OCI-M2 (cell line): ENCODE data around the gene SPDYE18.
"Not testable (repeated sequence)": the region's sequence is repeated elsewhere in the genome, so short reads cannot be mapped to it uniquely, and the experiment has no call there.

ENCODE experiments used
- DNase-seq: peaks from one replicate; lab custom pipeline; 2025; ENCODE audit not compliant: unreplicated experiment; lab: John Stamatoyannopoulos, UW

SPDYE18 gene, protein sequence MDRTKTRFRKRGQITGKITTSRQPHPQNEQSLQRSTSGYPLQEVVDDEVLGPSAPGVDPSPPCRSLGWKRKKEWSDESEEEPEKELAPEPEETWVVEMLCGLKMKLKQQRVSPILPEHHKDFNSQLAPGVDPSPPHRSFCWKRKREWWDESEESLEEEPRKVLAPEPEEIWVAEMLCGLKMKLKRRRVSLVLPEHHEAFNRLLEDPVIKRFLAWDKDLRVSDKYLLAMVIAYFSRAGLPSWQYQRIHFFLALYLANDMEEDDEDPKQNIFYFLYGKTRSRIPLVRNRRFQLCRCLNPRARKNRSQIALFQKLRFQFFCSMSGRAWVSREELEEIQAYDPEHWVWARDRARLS

DNA sequence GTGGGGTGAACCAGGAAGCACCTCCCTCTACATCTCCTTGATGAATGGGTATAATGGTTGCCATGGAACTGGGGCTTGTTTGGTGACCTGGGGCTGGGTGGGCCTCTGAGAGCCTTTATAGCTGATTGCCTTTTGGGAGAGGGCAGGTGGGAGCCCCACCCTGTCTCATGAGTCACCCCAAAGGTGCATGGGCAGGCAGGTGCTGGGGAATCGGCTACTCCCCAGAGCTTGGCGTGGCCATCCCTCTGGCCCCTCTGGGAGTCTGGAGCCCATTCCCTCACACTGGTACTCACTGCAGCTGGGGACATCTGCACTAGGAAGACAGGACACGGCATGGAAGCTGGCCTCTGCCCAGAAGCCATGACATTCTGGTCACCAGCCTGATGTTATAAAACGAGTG is at the start of gene SPDYE18:
Gene SPDYE18 (minus strand): TSS at position 2 of the 400 bp plus-strand sequence. CDS start 2,046 bp downstream, outside the sequence.
- DNase-seq = not testable (repeated sequence)

DNA sequence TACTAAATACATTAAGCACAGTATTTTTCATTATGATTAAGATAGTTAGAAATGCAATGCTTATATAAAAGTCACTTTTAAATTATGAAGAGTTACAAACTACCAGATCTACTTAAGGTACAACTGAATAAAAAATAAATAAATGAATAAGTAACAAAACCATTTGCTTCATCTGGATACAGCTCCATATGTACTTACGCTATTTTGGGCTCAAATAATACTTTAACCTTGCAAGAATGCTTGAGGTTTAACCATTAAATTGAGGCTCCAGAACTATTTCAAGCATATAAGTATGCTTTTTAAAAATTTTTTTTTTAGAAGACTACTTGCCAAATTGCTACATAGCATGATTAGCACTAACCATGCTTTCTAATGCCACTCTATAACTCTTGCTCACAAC is 46.0 kb upstream of the SPDYE18 start:
- DNase-seq = not testable (repeated sequence)

DNA sequence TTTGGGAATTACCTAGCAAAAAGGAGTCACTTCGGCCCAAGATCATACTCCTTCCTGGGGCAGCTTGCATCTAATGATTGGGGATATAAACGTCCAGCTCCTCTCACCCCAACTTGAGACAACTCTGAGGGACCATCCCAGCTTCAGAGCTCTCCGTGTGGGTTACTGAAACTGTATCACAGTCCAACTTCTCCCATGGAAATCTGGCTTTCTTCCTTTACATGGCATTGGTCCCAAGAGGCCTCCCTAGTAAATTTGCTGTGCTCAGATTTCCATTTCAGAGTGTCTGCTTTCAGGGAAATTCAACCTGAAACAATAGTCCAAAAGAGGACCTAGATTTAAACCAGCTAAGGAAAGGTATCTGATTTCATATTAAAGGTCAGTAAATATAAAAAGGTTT is 45.3 kb upstream of the SPDYE18 start:
- not testable (repeated sequence) for DNase-seq

DNA sequence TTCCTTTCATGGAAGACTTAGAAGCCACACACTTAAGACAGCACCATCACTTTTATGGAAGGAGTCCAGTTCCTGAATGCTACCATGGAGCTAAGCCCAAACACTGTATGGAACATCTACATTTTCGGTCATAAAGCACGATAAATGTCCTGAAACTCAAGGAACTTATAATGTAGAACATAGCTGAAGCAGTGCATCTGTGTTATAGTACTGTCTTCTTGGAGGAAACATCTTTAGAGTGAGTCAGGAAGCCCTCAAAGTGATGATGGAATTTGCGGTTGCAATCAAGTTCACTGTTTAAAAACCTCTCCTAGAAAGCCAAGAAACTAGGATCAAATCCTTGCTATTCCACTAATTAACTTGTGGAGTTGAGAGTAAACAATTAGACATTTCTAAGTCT is 43.5 kb upstream of the SPDYE18 start:
- not testable (repeated sequence) for DNase-seq

DNA sequence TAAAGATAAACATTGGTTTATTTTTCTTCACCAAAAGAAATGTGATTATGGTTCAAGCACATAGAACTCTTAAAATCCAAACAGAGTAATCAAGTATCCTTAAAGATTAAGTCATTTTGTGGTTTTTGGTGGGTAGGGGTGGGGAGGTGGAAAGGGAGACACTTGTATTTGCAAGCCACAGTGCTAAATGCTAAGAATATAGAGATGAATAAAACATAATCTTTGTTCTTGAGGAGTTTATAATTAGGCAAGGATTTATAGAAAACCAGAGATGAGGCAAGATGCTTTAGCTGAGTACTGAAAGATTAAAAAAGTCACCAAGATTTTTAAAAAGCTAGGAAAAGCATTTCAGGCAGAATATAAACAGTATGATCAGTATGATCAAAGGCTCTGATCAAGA is 40.3 kb upstream of the SPDYE18 start:
- DNase-seq = not testable (repeated sequence)

DNA sequence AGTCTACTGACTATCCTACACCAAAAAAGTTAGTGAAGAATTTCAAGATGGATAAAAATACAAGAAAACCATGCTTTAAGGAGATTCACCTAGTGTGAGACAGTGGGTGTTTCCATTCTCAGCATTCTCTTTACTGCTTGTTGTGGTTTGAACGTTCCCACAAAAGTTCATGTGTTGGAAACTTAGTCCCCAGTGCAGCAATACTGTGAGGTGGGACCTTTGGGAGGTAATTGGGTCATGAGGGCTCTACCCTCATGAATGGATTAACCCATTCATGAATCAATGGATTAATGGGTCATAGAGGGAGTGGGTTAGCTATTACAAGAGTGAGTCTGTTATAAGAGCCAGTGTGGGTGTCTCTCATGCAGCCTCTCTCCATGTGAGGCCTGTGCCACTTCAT is 38.8 kb upstream of the SPDYE18 start:
- DNase-seq = not testable (repeated sequence)

DNA sequence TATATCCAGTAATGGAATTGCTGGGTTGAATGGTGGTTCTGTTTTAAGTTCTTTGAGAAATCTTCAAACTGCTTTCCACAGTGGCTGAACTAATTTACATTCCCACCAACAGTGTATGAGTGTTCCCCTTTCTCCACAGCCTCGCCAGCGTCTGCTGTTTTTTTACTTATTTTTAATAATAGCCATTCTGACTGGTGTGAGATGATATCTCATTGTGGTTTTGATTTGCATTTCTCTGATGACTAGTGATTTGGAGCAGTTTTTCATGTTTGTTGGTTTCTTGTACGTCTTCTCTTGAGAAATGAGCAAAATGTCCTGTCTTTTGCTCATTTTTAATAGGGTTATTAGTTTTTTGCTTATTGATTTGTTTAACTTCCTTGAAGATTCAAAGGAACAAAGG is 38.1 kb upstream of the SPDYE18 start:
- not testable (repeated sequence) for DNase-seq

DNA sequence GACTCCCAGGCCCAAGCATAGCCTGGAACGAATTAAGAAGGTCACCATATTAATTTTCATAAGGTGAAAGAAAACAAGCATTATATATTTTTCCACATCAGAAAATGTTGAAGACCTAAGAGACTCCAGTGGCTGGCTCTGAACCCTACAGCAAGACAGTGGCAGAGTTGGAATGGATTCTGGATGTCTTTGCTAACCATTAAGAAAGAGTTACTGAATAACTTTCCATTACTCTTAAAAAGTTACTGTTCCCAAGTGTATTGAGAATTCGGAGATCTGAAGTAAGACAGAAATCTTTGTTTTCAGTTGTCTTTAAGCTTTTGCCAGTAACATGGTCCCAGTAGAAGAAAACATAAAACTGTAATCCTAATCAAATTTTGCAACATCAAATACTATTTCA is 29.9 kb upstream of the SPDYE18 start:
- DNase-seq = not testable (repeated sequence)

DNA sequence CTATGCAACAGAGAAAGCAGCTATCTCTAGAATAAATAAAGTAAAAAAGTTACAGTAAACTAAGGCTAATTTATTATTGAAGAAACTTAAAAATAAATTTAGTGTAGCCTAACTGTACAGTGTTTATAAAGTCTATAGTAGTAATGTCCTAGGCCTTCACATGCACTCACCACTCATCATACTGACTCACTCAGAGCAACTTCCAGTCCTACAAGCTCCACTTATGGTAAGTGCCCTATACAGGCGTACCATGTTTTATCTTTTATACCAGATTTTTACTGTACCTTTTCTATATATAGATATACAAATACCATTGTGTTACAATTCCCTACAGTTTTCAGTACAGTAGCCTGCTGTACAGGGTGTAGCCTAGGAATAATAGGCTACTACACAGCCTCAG is 19.8 kb upstream of the SPDYE18 start:
- not testable (repeated sequence) for DNase-seq

DNA sequence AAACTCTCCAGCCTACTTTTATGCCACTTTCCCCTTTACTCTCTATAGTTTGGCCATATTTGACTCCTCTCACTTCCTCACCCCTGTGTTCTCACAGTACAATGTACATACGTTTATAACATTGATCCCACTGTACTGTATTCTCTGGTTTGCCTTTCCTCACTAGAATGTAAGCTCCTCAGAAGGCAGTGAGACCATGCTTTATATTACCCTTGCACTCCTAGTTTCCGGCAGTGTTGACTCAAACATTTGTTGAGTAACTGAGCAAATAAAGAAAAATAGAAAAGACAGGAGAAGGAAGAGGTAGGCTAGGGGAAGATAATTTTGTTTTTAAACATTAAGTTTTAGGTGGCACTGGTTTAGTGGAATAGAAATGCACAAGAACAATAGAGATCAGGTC is 17.9 kb upstream of the SPDYE18 start:
- DNase-seq = not testable (repeated sequence)

DNA sequence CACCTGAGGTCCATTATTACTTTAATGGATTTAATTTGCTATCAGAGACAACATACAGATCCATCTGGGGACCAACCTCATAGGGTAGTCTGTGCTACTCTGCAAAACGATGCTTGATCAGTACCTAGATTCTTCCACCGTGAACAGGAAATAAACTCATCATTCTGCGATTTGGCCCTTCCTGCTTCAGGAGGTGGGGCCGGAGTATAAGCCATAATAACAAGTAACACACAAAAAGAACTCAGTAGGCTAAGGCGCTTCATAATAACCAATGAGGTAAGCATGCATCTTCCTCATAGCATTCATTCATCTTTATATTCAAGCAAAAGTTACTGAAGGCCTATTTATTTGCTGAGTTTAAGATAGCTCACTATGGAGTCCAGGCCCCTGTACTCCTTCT is 17.3 kb upstream of the SPDYE18 start:
- not testable (repeated sequence) for DNase-seq

DNA sequence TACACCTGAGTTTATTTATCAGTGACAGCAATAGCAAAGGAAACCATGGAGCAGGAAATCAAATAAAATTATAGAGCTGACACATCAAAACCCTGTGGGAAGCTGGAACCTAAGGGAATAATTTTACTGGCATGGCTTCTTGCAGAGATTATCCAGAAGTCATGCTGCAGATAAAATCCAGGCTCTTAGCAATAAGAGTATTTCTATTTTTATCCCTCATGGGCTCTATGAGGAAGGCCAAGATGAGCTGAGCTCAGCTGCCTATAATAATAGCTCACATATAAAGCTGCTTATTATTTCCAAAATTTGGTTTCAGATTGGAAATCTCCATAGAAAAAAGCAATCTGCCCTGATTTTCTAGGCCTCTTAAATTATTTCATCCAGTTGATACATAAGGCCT is 16.8 kb upstream of the SPDYE18 start:
- not testable (repeated sequence) for DNase-seq

DNA sequence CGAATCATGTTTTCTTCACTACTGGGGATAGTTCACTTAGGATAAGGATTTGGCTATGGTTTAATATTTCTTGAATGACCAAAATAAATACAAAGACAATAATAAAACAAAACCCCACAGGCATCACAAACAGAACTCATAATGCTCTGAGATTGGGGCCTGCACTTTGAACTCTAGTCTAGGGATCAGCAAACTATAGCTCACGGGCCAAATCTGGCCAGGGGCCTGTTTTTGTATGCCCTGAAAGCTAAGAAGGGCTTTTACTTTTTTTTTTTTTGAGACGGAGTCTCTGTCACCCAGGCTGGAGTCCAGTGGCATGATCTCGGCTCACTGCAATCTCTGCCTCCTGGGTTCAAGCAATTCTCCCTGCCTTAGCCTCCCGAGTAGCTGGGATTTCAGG is 14.7 kb upstream of the SPDYE18 start:
- DNase-seq = not testable (repeated sequence)

DNA sequence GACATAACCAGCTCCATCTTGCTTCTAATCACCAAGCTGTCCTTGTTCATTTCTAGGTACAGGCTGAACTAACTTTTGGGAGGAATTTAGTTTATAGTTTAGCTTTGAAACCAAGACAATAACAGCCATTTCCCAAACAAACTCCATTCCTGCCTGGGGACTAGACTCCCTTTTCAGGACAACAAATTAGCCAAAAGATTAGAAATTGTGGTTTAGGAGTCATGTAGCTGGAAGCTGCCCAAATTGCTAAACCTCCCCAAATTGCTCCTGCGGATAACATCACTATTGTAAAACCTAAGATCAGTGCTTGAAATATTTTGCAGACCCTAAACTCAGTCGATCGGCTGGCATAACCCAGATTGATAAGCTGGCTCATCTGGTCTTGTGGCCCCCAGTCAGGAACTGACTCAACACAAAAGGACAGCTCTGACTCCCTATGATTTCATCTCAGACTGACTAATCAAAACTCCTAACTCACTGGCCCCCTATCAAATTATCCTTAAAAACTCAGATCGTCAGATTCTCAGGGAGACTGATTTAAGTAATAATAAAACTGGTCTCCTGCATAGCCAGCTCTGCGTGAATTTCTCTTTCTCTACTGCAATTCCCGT is 12.5 kb upstream of the SPDYE18 start:
- not testable (repeated sequence) for DNase-seq

DNA sequence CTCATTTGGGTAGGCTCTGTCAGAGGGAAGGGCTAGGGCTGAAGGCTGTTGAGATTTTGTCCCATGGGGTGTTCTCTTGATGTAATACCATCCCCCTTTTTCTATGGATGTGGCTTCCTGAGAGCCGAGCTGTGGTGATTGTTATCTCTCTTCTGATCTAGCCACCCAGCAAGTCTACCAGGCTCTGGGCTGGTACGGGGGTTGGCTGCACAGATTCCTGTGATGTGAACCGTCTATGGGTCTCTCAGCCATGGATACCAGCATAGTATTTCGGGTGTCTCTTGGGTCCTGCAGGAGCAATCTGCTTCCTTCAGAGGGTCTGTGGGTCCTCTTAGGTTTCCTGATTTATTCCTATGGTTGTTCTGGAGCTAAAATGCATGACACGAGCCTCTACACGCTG is 8.8 kb upstream of the SPDYE18 start:
- not testable (repeated sequence) for DNase-seq

DNA sequence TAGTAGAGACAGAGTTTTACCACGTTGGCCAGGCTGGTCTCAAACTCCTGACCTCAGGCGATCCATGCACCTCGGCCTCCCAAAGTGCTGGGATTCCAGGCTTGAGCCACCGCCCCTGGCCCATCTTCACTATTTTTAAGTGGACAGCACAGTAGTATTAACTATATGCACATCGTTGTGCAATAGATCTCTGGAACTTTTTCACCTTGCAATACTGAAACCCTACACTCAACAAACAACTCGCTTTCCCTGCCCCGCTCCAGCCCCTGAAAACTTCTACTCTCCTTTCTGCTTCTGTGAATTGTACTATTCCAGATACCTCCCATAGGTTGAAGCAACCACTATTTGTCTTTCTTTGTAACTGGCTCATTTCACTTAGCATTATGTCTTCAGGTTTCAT is 3.5 kb upstream of the SPDYE18 start:
- DNase-seq = not testable (repeated sequence)

DNA sequence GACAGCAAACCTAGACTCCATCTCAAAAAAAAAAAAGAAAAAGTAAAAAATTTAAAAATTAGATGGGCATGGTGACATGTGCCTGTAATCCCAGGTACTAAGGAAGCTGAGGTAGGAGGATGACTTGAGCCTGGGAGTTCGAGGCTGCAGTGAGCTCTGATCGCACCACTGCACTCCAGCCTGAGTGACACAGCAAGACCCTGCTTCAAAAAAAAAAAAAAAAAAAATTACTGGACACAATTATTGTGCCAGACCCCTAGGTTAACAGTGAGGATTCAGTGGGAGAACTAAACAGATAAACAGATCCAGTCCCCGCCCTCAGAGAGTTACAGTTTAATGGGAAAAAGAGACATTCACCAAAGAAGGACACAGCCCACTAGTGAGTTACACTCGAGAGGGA is 1.4 kb upstream of the SPDYE18 start:
- not testable (repeated sequence) for DNase-seq

DNA sequence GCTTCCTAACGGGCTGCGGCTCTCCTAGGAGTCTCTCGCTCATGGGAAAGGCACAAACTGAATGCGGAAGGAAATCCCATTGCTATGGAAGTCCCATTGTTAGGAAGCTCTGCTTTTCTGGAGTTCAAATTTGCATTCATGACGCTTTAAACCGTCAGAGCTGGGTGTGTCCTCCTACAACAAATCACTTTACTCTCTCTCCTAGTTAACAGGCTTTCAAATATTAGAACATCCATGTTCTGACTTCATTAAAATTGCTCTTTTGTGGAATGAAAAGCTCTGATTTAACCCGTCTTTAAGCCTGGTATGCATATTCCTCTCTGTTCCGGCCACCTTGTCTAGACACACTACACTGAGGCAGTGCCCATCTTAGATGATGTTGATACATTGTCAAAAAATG is 30.1 kb downstream of the SPDYE18 start, which contains the start of gene SPDYE17:
Gene SPDYE17 (minus strand): TSS at position 101 of the 400 bp plus-strand sequence. CDS start 1,791 bp downstream, outside the sequence.
- not testable (repeated sequence) for DNase-seq

DNA sequence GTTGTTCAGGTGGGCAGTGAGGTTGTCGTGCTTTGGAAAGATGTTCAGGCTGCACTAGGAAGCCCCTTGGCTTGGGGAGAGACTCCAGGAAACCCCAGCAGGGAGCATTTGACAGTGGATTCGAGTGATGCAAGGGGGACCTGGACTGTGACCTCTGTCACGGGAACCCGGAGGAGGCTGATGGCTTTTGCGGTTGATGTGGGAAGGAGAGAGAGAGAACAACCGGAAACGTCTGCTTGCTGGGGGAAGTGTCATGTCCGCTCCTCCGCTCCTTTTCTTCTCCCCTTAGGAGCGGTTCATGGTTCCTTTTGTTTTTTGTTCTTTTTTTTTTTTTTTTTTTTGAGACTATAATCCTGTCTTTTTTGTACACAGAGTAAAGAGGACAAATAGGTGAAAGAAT is 36.0 kb downstream of the SPDYE18 start:
- not testable (repeated sequence) for DNase-seq

DNA sequence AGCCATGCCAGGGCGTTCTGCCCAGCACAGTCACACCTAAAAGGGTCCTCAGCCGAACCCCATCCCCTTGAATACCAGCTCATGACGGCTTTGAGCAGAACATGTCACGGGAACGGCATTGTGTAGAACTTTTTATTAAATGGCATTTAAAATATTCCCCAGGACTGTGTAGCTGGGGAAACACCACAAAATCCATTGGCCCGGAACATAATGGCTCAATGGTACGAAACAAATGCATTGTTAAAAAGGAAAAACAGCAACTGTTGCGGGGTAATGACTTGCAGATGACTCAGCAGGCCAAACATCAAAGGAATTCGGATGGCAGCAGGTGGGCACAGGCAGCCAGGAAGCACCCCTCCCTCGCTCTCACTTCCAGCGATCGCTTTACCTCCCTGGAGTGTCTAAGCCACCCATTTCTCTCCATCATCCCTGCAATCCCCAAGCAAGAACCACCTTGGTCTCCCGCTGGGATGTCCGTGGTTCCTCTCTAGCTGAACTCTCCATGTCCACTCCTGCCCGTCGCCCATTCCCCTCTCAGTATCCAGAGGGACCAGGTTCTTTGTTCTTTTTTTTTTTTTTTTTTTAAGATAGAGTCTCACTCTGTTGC is 52.2 kb downstream of the SPDYE18 start:
- not testable (repeated sequence) for DNase-seq

DNA sequence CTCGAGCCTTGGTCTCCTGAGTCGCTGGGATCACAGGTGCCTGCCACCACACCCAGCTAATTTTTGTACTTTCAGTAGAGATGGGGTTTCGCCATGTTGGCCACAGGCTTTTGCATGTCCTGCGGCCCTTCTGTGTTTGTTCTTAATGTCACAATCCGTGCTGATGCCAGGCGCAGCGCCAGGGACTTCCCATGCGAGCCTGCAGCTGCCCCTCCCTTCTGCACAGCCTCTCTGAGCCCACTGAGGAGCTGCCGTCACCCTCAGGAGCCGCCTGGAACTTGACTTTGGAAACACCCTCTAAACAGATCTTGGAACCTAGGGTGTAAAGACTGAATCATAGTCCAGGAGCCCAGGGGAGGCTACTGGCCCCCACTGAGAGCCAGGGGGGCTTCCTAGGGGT is 54.4 kb downstream of the SPDYE18 start:
- not testable (repeated sequence) for DNase-seq
